Thyroid gland (tissue), 4 donors: ENCODE data around the gene VANGL2. TPM values are rescaled to one million over a fixed set of nuclear protein-coding genes. Genes with fewer than 3 reads are reported as not detected.

Experiments used
- DNase-seq, 2 donors: peaks; one replicate each; pipeline ENCODE4 v3.0.0-alpha.2; 2019
- H3K27ac ChIP-seq, 3 donors: fragments of 200-600 bp; sonication (generic); 1 replicate in 2 of 3; 2 replicates in 1 of 3; pipeline ENCODE4 v1.5.1; 2016 to 2019; ENCODE audit warnings: mild to moderate bottlenecking in 1 of 3, moderate library complexity in 1 of 3
- H3K27me3 ChIP-seq: fragments of 200-600 bp; sonication (generic); one replicate; pipeline ENCODE4 v1.5.1; 2019
- H3K36me3 ChIP-seq, 2 donors: fragments of 200-600 bp; sonication (generic); one replicate each; pipeline ENCODE4 v1.5.1; 2016 to 2019
- H3K4me1 ChIP-seq, 2 donors: fragments of 200-600 bp; sonication (generic); one replicate each; pipeline ENCODE4 v1.5.1; 2017 to 2019
- H3K4me3 ChIP-seq, 3 donors: fragments of 200-600 bp; sonication (generic); replicated peaks in 1 of 3; 1 replicate in 2 of 3; 2 replicates in 1 of 3; pipeline ENCODE4 v1.5.1; 2016; ENCODE audit warnings: mild to moderate bottlenecking in 1 of 3
- H3K9me3 ChIP-seq: fragments of 200-600 bp; sonication (generic); one replicate; pipeline ENCODE4 v1.5.1; 2017
- CTCF ChIP-seq, 6 experiments: fragments of 200-600 bp in 3 of 6; fragments of 450-650 bp in 3 of 6; sonication (generic) in 3 of 6; IDR thresholded peaks; one replicate each; pipeline ENCODE4 v1.5.1; 2016 to 2019; ENCODE audit warnings: antibody characterized with exemption in 6 of 6, mild to moderate bottlenecking in 2 of 6, inconsistent platforms in 1 of 6, moderate library complexity in 1 of 6
- POLR2A ChIP-seq, 2 donors: fragments of 450-650 bp; IDR thresholded peaks; one replicate each; pipeline ENCODE4 v1.6.1; 2017; ENCODE audit warnings: antibody characterized with exemption in 2 of 2, mild to moderate bottlenecking in 2 of 2, moderate library complexity in 1 of 2
- WGBS, 2 donors: methylation state at CpG; one replicate each; pipeline ENCODE4 v1.1.5; 2017; 5-methylcytosine and 5-hydroxymethylcytosine counted together
- intact Hi-C: fragments of 100-400 bp; cut with DNase I; formaldehyde crosslinking; loops from one replicate; pipeline ENCODE4 v1.15.1; 2023
- small RNA-seq: library from RNA; depleted of rRNA; stranded (forward); fragments of <200 nt; gene quantifications from one replicate; pipeline ENCODE3, GENCODE V24; 2016
- total RNA-seq, 4 donors: library from RNA; depleted of rRNA; stranded (reverse); fragments of >200 nt; gene quantifications; one replicate each; pipeline ENCODE4 v1.2.3, GENCODE V29; 2016

Gene VANGL2
- total RNA-seq, 4 donors from 2014 or later, result 5.8 to 28.5 (median 7.8) TPM

GRCh38 chr1:160471253-160471652 lies 70.9 kb downstream of the VANGL2 start:
- Histone ChIP-seq H3K9me3 (no peaks in the 10 kb centered on the region), H3K36me3 (no peaks in the 10 kb centered on the region), H3K4me3 (no peak overlapping the region), H3K4me1 (no peaks in the 10 kb centered on the region), H3K27ac (no peak overlapping the region), H3K27me3 (no peaks in the 10 kb centered on the region)
- intact Hi-C loops, result no loop called here
- WGBS, 2 donors, result 92 to 96% methylated on average over 1 of the region's 1 CpG
- DNase-seq, result no peak
- no peak for TF ChIP-seq CTCF (IDR thresholded peaks at IDR 0.05)
- no peak for TF ChIP-seq POLR2A (IDR thresholded peaks at IDR 0.05)

GRCh38 chr1:160472112-160472511 lies 71.7 kb downstream of the VANGL2 start:
- no peaks in the 10 kb centered on the region for H3K36me3 ChIP-seq
- no peak overlapping the region for H3K4me3 ChIP-seq
- no peak for TF ChIP-seq POLR2A (IDR thresholded peaks at IDR 0.05)
- no peak for TF ChIP-seq CTCF (IDR thresholded peaks at IDR 0.05)
- no peaks in the 10 kb centered on the region for H3K27me3 ChIP-seq
- H3K27ac ChIP-seq, result no peak overlapping the region
- 87 to 90% methylated on average over 3 of the region's 3 CpGs for WGBS, 2 donors
- intact Hi-C loops, result no loop called here
- DNase-seq, result no peak
- H3K9me3 ChIP-seq, result no peaks in the 10 kb centered on the region
- H3K4me1 ChIP-seq, result no peaks in the 10 kb centered on the region

- H3K4me3 ChIP-seq, result no peak overlapping the region
- intact Hi-C loops, result no loop called here
- WGBS, 2 donors, result 88 to 89% methylated on average over 1 of the region's 1 CpG
- H3K27me3 ChIP-seq, result no peaks in the 10 kb centered on the region
- H3K27ac ChIP-seq, result no peak overlapping the region
- no peaks in the 10 kb centered on the region for H3K4me1 ChIP-seq
- H3K9me3 ChIP-seq, result no peaks in the 10 kb centered on the region
- no peaks in the 10 kb centered on the region for H3K36me3 ChIP-seq
- TF ChIP-seq CTCF (IDR thresholded peaks at IDR 0.05), result no peak
- no peak for TF ChIP-seq POLR2A (IDR thresholded peaks at IDR 0.05)
- no peak for DNase-seq
Measured at GRCh38 chr1:160474392-160475242, 74.3 kb downstream of the VANGL2 start.

Small RNA genes within 50 kb of the gene (small RNA-seq; reads per million reads assigned to genes)
- gene RNU4-42P, result not detected

Other genes starting within 250 kb of the VANGL2 start
- not detected for gene ATP1A4, start 249.0 kb upstream of the VANGL2 start, total RNA-seq
- not detected for gene CASQ1, start 210.0 kb upstream of the VANGL2 start, total RNA-seq
- 10 to 100 TPM; 47.9 to 68.5 (median 50.2) TPM for gene PEA15, start 195.2 kb upstream of the VANGL2 start, total RNA-seq
- 100 to 1,000 TPM; 221 to 239 (median 228) TPM for gene DCAF8, start 138.0 kb upstream of the VANGL2 start, total RNA-seq
- gene PEX19, start 115.4 kb upstream of the VANGL2 start, total RNA-seq, result 100 to 1,000 TPM in 2 of 4 donors, 10 to 100 TPM in 2; 65.2 to 120 (median 85.3) TPM
- gene COPA, start 57.3 kb upstream of the VANGL2 start, total RNA-seq, result 100 to 1,000 TPM; 172 to 334 (median 182) TPM
- 10 to 100 TPM; 50.8 to 80.1 (median 68.5) TPM for gene NCSTN, start 57.2 kb upstream of the VANGL2 start, total RNA-seq
- gene NHLH1, start 33.5 kb upstream of the VANGL2 start, total RNA-seq, result not detected
- gene SLAMF6, start 122.7 kb downstream of the VANGL2 start, total RNA-seq, result 1 to 10 TPM; 1.3 to 3.6 (median 1.7) TPM
- 1 to 10 TPM; 1.8 to 5.8 (median 2.4) TPM for gene CD84, start 178.9 kb downstream of the VANGL2 start, total RNA-seq
- 1 to 10 TPM in 1 of 4 donors, under 1 TPM in 3; 0.33 to 2.5 (median 0.76) TPM for gene SLAMF1, start 246.5 kb downstream of the VANGL2 start, total RNA-seq